Measurements from ENCODE around the gene SLC39A7.
A peak's percentile ranks its signal among the peaks of the same experiment; 100 is the strongest.

Gene SLC39A7

GRCh38 chr6:33185190-33185589 lies 15.5 kb upstream of the SLC39A7 start:
- H3K27ac ChIP-seq (ENCODE audit: low read depth, low read length), result no peak overlapping the region
- H3K27me3 ChIP-seq (ENCODE audit: control insufficient read depth in 1 of 2, insufficient read depth in 2 of 2, low read length in 2 of 2), result peaks cover 0 to 11% of the 10 kb centered on the region in 2 donors
- H3K4me1 ChIP-seq (ENCODE audit: insufficient read depth, low read length), result no peaks in the 10 kb centered on the region
- no peak overlapping the region for H3K9ac ChIP-seq (ENCODE audit: low read length)
- no peak overlapping the region for H3K4me3 ChIP-seq (ENCODE audit: low read depth in 1 of 2, low read length in 2 of 2)
- H3K36me3 ChIP-seq (ENCODE audit: insufficient read depth, low read length), result no peaks in the 10 kb centered on the region
- no peaks in the 10 kb centered on the region for H3K9me3 ChIP-seq (ENCODE audit: low read length)

- Histone ChIP-seq H3K9me3 (ENCODE audit: low read length) (no peaks in the 10 kb centered on the region), H3K4me1 (ENCODE audit: insufficient read depth, low read length) (no peaks in the 10 kb centered on the region), H3K4me3 (ENCODE audit: low read depth in 1 of 2, low read length in 2 of 2) (no peak overlapping the region), H3K27ac (ENCODE audit: low read depth, low read length) (no peak overlapping the region), H3K27me3 (ENCODE audit: control insufficient read depth in 1 of 2, insufficient read depth in 2 of 2, low read length in 2 of 2) (peaks cover 0 to 13% of the 10 kb centered on the region in 2 donors), H3K36me3 (ENCODE audit: insufficient read depth, low read length) (no peaks in the 10 kb centered on the region), H3K9ac (ENCODE audit: low read length) (no peak overlapping the region)
These were observed 14.9 kb upstream of the SLC39A7 start for GRCh38 chr6:33185654-33186187.

GRCh38 chr6:33187809-33188208 lies 12.9 kb upstream of the SLC39A7 start:
- H3K4me1 ChIP-seq (ENCODE audit: insufficient read depth, low read length), result peaks cover 4% of the 10 kb centered on the region
- H3K4me3 ChIP-seq (ENCODE audit: low read depth in 1 of 2, low read length in 2 of 2), result no peak overlapping the region
- no peak overlapping the region for H3K27ac ChIP-seq (ENCODE audit: low read depth, low read length)
- no peaks in the 10 kb centered on the region for H3K36me3 ChIP-seq (ENCODE audit: insufficient read depth, low read length)
- no peaks in the 10 kb centered on the region for H3K9me3 ChIP-seq (ENCODE audit: low read length)
- no peak overlapping the region for H3K9ac ChIP-seq (ENCODE audit: low read length)
- H3K27me3 ChIP-seq (ENCODE audit: control insufficient read depth in 1 of 2, insufficient read depth in 2 of 2, low read length in 2 of 2), result peaks cover 7 to 27% of the 10 kb centered on the region in 2 donors

GRCh38 chr6:33189164-33189563 lies 11.5 kb upstream of the SLC39A7 start:
- peaks cover 5% of the 10 kb centered on the region for H3K4me1 ChIP-seq (ENCODE audit: insufficient read depth, low read length)
- H3K4me3 ChIP-seq (ENCODE audit: low read depth in 1 of 2, low read length in 2 of 2), result no peak overlapping the region
- H3K27me3 ChIP-seq (ENCODE audit: control insufficient read depth in 1 of 2, insufficient read depth in 2 of 2, low read length in 2 of 2), result peaks cover 7 to 26% of the 10 kb centered on the region in 2 donors
- no peak overlapping the region for H3K9ac ChIP-seq (ENCODE audit: low read length)
- no peak overlapping the region for H3K27ac ChIP-seq (ENCODE audit: low read depth, low read length)
- H3K36me3 ChIP-seq (ENCODE audit: insufficient read depth, low read length), result peaks cover 2% of the 10 kb centered on the region
- H3K9me3 ChIP-seq (ENCODE audit: low read length), result no peaks in the 10 kb centered on the region

- Histone ChIP-seq H3K36me3 (ENCODE audit: insufficient read depth, low read length) (peaks cover 9% of the 10 kb centered on the region), H3K4me3 (ENCODE audit: low read depth in 1 of 2, low read length in 2 of 2) (no peak overlapping the region), H3K27ac (ENCODE audit: low read depth, low read length) (no peak overlapping the region), H3K9me3 (ENCODE audit: low read length) (no peaks in the 10 kb centered on the region), H3K4me1 (ENCODE audit: insufficient read depth, low read length) (peaks cover 5% of the 10 kb centered on the region), H3K9ac (ENCODE audit: low read length) (no peak overlapping the region), H3K27me3 (ENCODE audit: control insufficient read depth in 1 of 2, insufficient read depth in 2 of 2, low read length in 2 of 2) (peaks cover 7 to 22% of the 10 kb centered on the region in 2 donors)
These were observed 10.8 kb upstream of the SLC39A7 start for GRCh38 chr6:33189625-33190448.

- H3K9ac ChIP-seq (ENCODE audit: low read length), result no peak overlapping the region
- peaks cover 7 to 16% of the 10 kb centered on the region in 2 donors for H3K27me3 ChIP-seq (ENCODE audit: control insufficient read depth in 1 of 2, insufficient read depth in 2 of 2, low read length in 2 of 2)
These were observed 10.1 kb upstream of the SLC39A7 start for GRCh38 chr6:33190504-33191107.

GRCh38 chr6:33191383-33192104 lies 9.1 kb upstream of the SLC39A7 start:
- H3K4me3 ChIP-seq (ENCODE audit: low read depth in 1 of 2, low read length in 2 of 2), result no peak overlapping the region
- peaks cover 7 to 16% of the 10 kb centered on the region in 2 donors for H3K27me3 ChIP-seq (ENCODE audit: control insufficient read depth in 1 of 2, insufficient read depth in 2 of 2, low read length in 2 of 2)
- peaks cover 26% of the 10 kb centered on the region for H3K36me3 ChIP-seq (ENCODE audit: insufficient read depth, low read length)
- no peak overlapping the region for H3K27ac ChIP-seq (ENCODE audit: low read depth, low read length)
- no peaks in the 10 kb centered on the region for H3K9me3 ChIP-seq (ENCODE audit: low read length)
- H3K4me1 ChIP-seq (ENCODE audit: insufficient read depth, low read length), result peaks cover 5% of the 10 kb centered on the region
- H3K9ac ChIP-seq (ENCODE audit: low read length), result no peak overlapping the region

More at GRCh38 chr6:33190504-33191107, 10.1 kb upstream of the SLC39A7 start:
- Histone ChIP-seq H3K27ac (ENCODE audit: low read depth, low read length) (no peak overlapping the region), H3K4me1 (ENCODE audit: insufficient read depth, low read length) (peaks cover 5% of the 10 kb centered on the region), H3K36me3 (ENCODE audit: insufficient read depth, low read length) (peaks cover 17% of the 10 kb centered on the region), H3K9me3 (ENCODE audit: low read length) (no peaks in the 10 kb centered on the region), H3K4me3 (ENCODE audit: low read depth in 1 of 2, low read length in 2 of 2) (no peak overlapping the region)

GRCh38 chr6:33192105-33192646 lies 8.5 kb upstream of the SLC39A7 start, which contains the start of gene COL11A2:
COL11A2 (minus strand) TSS chr6:33192467; CDS start chr6:33192240, 227 bp downstream.
- peak within 1 kb of the TSS; percentile 28 to 55 for H3K4me3 ChIP-seq (ENCODE audit: low read depth in 1 of 2, low read length in 2 of 2)
- H3K9me3 ChIP-seq (ENCODE audit: low read length), result no peaks in the 10 kb centered on the region
- H3K4me1 ChIP-seq (ENCODE audit: insufficient read depth, low read length), result peaks cover 8% of the 10 kb centered on the region
- no peak within 1 kb of the TSS for H3K9ac ChIP-seq (ENCODE audit: low read length)
- H3K36me3 ChIP-seq (ENCODE audit: insufficient read depth, low read length), result peaks cover 32% of the 10 kb centered on the region
- no peak within 1 kb of the TSS for H3K27ac ChIP-seq (ENCODE audit: low read depth, low read length)
- H3K27me3 ChIP-seq (ENCODE audit: control insufficient read depth in 1 of 2, insufficient read depth in 2 of 2, low read length in 2 of 2), result peaks cover 7 to 16% of the 10 kb centered on the region in 2 donors

- H3K27me3 ChIP-seq (ENCODE audit: control insufficient read depth in 1 of 2, insufficient read depth in 2 of 2, low read length in 2 of 2), result peaks cover 7 to 16% of the 10 kb centered on the region in 2 donors
- peak overlapping the region; percentile 28 to 55 for H3K4me3 ChIP-seq (ENCODE audit: low read depth in 1 of 2, low read length in 2 of 2)
- peaks cover 16% of the 10 kb centered on the region for H3K4me1 ChIP-seq (ENCODE audit: insufficient read depth, low read length)
- H3K27ac ChIP-seq (ENCODE audit: low read depth, low read length), result no peak overlapping the region
- H3K36me3 ChIP-seq (ENCODE audit: insufficient read depth, low read length), result peaks cover 36% of the 10 kb centered on the region
- H3K9ac ChIP-seq (ENCODE audit: low read length), result no peak overlapping the region
- no peaks in the 10 kb centered on the region for H3K9me3 ChIP-seq (ENCODE audit: low read length)
These were observed 7.7 kb upstream of the SLC39A7 start for GRCh38 chr6:33192671-33193602.

GRCh38 chr6:33193619-33194018 lies 7.0 kb upstream of the SLC39A7 start:
- H3K9ac ChIP-seq (ENCODE audit: low read length), result no peak overlapping the region
- H3K4me1 ChIP-seq (ENCODE audit: insufficient read depth, low read length), result peaks cover 22% of the 10 kb centered on the region
- H3K27ac ChIP-seq (ENCODE audit: low read depth, low read length), result no peak overlapping the region
- H3K9me3 ChIP-seq (ENCODE audit: low read length), result no peaks in the 10 kb centered on the region
- H3K36me3 ChIP-seq (ENCODE audit: insufficient read depth, low read length), result peaks cover 36% of the 10 kb centered on the region
- H3K4me3 ChIP-seq (ENCODE audit: low read depth in 1 of 2, low read length in 2 of 2), result no peak overlapping the region
- peaks cover 7 to 16% of the 10 kb centered on the region in 2 donors for H3K27me3 ChIP-seq (ENCODE audit: control insufficient read depth in 1 of 2, insufficient read depth in 2 of 2, low read length in 2 of 2)
